HCT116 (cell line): ENCODE data around the gene LPAR5. TPM values are rescaled to one million over a fixed set of nuclear protein-coding genes. Genes with fewer than 3 reads are reported as not detected.

Source experiments
- ATAC-seq: fragments of 200-7000 bp; cut with Tn5 transposase; 2 replicates; pipeline ENCODE4 v1.9.1; 2020; ENCODE audit warnings: mild to moderate bottlenecking, moderate library complexity
- BruUV-seq: library from RNA; stranded (reverse); fragments of 400-500 nt; replicated peaks from 2 replicates; lab custom pipeline; 2021; lab: Mats Ljungman, UMichigan
- CTCF ChIA-PET: fragments of 300-600 bp; sonication (Branson Sonifier 250); formaldehyde crosslinking; loops from one replicate; lab custom pipeline; 2021; ENCODE audit warnings: antibody characterized with exemption; lab: Charles Lee
- POLR2A ChIA-PET: fragments of 300-600, 350-600 bp; sonication (Branson Sonifier 250); formaldehyde crosslinking; loops from one replicate; lab custom pipeline; 2021; ENCODE audit warnings: antibody characterized with exemption; lab: Charles Lee
- RAD21 ChIA-PET, 2 experiments: fragments of 300-600 bp; sonication (Branson Sonifier 250); formaldehyde crosslinking; loops; one replicate each; lab custom pipeline; 2023; ENCODE audit warnings: low total read pairs in 2 of 2; ENCODE audit not compliant: uncharacterized antibody in 2 of 2, unreplicated experiment in 2 of 2, low non-redundant PET in 1 of 2; lab: Charles Lee
- DNase-seq: peaks from one replicate; pipeline ENCODE4 v3.0.0-alpha.2; 2010; ENCODE audit warnings: low read depth, low spot score
- H2AFZ ChIP-seq: fragments of 200-600 bp; shearing (Covaris generic), sonication (generic); 2 replicates; pipeline ENCODE4 v1.6.1; 2017; ENCODE audit warnings: low read depth, mixed run types, mixed read lengths, antibody characterized with exemption, low read length; ENCODE audit not compliant: poor library complexity, severe bottlenecking
- H3K27ac ChIP-seq: 2 replicates; pipeline ENCODE4 v1.5.1; 2012; ENCODE audit warnings: low read depth, low read length
- H3K27me3 ChIP-seq: fragments of 200-600 bp; sonication (generic); 2 replicates; pipeline ENCODE4 v1.6.1; 2016; ENCODE audit warnings: mixed run types, low read length, mixed read lengths; ENCODE audit not compliant: insufficient read depth
- H3K36me3 ChIP-seq, 2 experiments: fragments of 200-500 bp in 1 of 2; fragments of 200-600 bp in 1 of 2; sonication (Bioruptor generic) in 1 of 2; sonication (generic) in 1 of 2; 2 replicates each; pipeline versions ENCODE4 v1.5.1 to v1.6.1; 2014 to 2016; ENCODE audit warnings: low read length in 2 of 2, inconsistent platforms in 1 of 2, mixed read lengths in 1 of 2, mixed run types in 1 of 2; ENCODE audit not compliant: insufficient read depth in 2 of 2, control insufficient read depth in 1 of 2
- H3K4me1 ChIP-seq, 2 experiments: fragments of 200-600 bp in 1 of 2; sonication (generic) in 1 of 2; 2 replicates each; pipeline versions ENCODE4 v1.5.1 to v1.6.1; 2012 to 2017; ENCODE audit warnings: low read length in 2 of 2, inconsistent platforms in 1 of 2, mild to moderate bottlenecking in 1 of 2, mixed read lengths in 1 of 2, mixed run types in 1 of 2, moderate library complexity in 1 of 2; ENCODE audit not compliant: insufficient read depth in 2 of 2, control insufficient read depth in 1 of 2
- H3K4me2 ChIP-seq: fragments of 200-600 bp; sonication (generic); 2 replicates; pipeline ENCODE4 v1.6.1; 2017; ENCODE audit warnings: mixed run types, low read length, mixed read lengths
- H3K4me3 ChIP-seq, 2 experiments: fragments of 200-600 bp in 1 of 2; sonication (generic) in 1 of 2; replicated peaks in 1 of 2; 2 replicates each; pipeline ENCODE4 v1.5.1; 2011 to 2016; ENCODE audit warnings: low read length in 2 of 2, control low read depth in 1 of 2, low read depth in 1 of 2, mild to moderate bottlenecking in 1 of 2, mixed read lengths in 1 of 2, mixed run types in 1 of 2
- H3K79me2 ChIP-seq: fragments of 200-600 bp; sonication (generic); 2 replicates; pipeline ENCODE4 v1.6.1; 2017; ENCODE audit warnings: mild to moderate bottlenecking, mixed run types, low read length, moderate library complexity, mixed read lengths; ENCODE audit not compliant: insufficient read depth
- H3K9ac ChIP-seq: fragments of 200-600 bp; sonication (generic); 2 replicates; pipeline ENCODE4 v1.6.1; 2016; ENCODE audit warnings: low read length, mixed read lengths
- H3K9me2 ChIP-seq: fragments of 200-600 bp; sonication (generic), shearing (Covaris generic); 2 replicates; pipeline ENCODE4 v1.6.1; 2017; ENCODE audit warnings: mixed run types, mild to moderate bottlenecking, moderate library complexity; ENCODE audit not compliant: insufficient read depth
- H3K9me3 ChIP-seq, 2 experiments: fragments of 200-500 bp in 1 of 2; fragments of 200-600 bp in 1 of 2; sonication (Bioruptor generic) in 1 of 2; sonication (generic) in 1 of 2; 2 replicates each; pipeline ENCODE4 v1.6.1; 2014 to 2017; ENCODE audit warnings: low read length in 2 of 2, mixed read lengths in 2 of 2, inconsistent platforms in 1 of 2, low read depth in 1 of 2, mild to moderate bottlenecking in 1 of 2, mixed run types in 1 of 2, moderate library complexity in 1 of 2; ENCODE audit not compliant: control insufficient read depth in 1 of 2, insufficient read depth in 1 of 2
- H4K20me1 ChIP-seq: fragments of 200-600 bp; sonication (generic), shearing (Covaris generic); 2 replicates; pipeline ENCODE4 v1.6.1; 2017; ENCODE audit warnings: mixed run types, mild to moderate bottlenecking, moderate library complexity; ENCODE audit not compliant: insufficient read depth
- CEBPB ChIP-seq: IDR thresholded peaks from 2 replicates; pipeline ENCODE4 v1.6.1; 2012; ENCODE audit warnings: low read depth
- ELF1 ChIP-seq: IDR thresholded peaks from 2 replicates; pipeline ENCODE4 v1.6.1; 2012; ENCODE audit warnings: low read depth, borderline replicate concordance
- EZH2 ChIP-seq: fragments of 200-600 bp; sonication (generic); IDR thresholded peaks from 2 replicates; pipeline ENCODE4 v1.6.1; 2017; ENCODE audit warnings: antibody characterized with exemption, mixed run types
- EZH2phosphoT487 ChIP-seq: fragments of 200-600 bp; IDR thresholded peaks from 2 replicates; pipeline ENCODE4 v1.6.1; 2018; ENCODE audit warnings: antibody characterized with exemption, borderline replicate concordance
- RAD21 ChIP-seq: IDR thresholded peaks from 2 replicates; pipeline ENCODE4 v1.6.1; 2012; ENCODE audit warnings: low read depth, mild to moderate bottlenecking
- REST ChIP-seq: IDR thresholded peaks from 2 replicates; pipeline ENCODE4 v1.6.1; 2012; ENCODE audit warnings: low read depth
- YY1 ChIP-seq: IDR thresholded peaks from 2 replicates; pipeline ENCODE4 v1.6.1; 2011; ENCODE audit warnings: low read length, low read depth, moderate library complexity, mild to moderate bottlenecking; ENCODE audit not compliant: insufficient replicate concordance; ENCODE audit errors: extremely low read depth
- intact Hi-C: fragments of 100-400 bp; cut with micrococcal nuclease; formaldehyde crosslinking; loops from 2 replicates; pipeline ENCODE4 v1.10.0; 2022
- total RNA-seq: library from RNA; stranded (reverse); gene quantifications from one replicate; pipeline ENCODE4 v1.2.1, GENCODE V29; 2021; ENCODE audit not compliant: unreplicated experiment
- TF ChIP-seq, protein P1 (sequence below): IDR thresholded peaks from 2 replicates; pipeline ENCODE4 v1.6.1; 2012
- TF ChIP-seq, protein P2 (sequence below), 3 experiments: fragments of 200-600 bp in 1 of 3; sonication (generic) in 1 of 3; IDR thresholded peaks in 2 of 3; conservative IDR thresholded peaks in 1 of 3; 2 replicates each; pipeline ENCODE4 v1.5.1; 2012 to 2017; ENCODE audit warnings: low read depth in 2 of 3, low read length in 2 of 3, antibody characterized with exemption in 1 of 3, borderline replicate concordance in 1 of 3, control low read depth in 1 of 3, mild to moderate bottlenecking in 1 of 3, mixed read lengths in 1 of 3, mixed run types in 1 of 3, moderate library complexity in 1 of 3; ENCODE audit not compliant: insufficient read depth in 1 of 3

Gene LPAR5
- total RNA-seq, 1 experiment from 2014 or later, result 5.2 TPM

DNA sequence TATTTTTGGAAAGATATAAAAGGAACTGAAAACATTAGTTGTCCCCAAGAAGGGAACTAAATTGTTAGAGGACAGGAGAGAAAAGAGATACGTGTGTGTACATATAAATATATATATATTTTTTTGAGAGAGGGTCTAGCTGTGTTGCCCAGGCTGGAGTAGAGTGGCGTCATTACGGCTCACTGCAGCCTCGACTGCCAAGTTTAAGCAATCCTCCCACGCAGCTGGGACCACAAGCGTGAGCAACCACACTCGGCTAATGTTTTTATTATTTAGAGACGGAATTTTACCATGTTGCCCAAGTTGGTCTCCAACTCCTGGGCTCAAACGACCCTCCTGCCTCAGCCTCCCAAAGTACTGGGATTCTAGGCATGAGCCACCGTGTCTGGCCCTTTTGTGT is 51.5 kb downstream of the LPAR5 start (continued):
- TF ChIP-seq, protein P1, sequence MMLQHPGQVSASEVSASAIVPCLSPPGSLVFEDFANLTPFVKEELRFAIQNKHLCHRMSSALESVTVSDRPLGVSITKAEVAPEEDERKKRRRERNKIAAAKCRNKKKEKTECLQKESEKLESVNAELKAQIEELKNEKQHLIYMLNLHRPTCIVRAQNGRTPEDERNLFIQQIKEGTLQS, result no peak
- TF ChIP-seq YY1, result no peak

DNA sequence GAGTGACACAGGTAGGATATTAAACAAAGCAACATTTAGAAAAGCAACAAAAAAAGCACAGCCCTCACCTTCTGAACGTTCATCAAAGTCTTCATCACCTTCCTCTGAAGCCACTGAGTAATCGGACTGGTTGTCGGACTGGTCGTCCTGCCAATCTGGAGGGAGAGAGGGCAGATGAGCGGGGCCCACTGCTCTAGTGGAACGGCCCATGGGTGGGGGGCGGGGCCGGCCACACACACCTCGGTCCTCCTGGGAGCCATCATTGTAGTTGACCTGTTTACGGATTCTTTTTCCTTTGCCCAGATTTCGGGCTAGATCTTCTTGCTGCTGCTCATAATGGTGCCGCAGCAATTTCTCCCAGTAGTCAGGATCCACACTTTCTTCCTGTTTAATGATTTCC is 52.8 kb downstream of the LPAR5 start:
- Histone ChIP-seq H3K9ac (no peak overlapping the region), H3K27me3 (no peaks in the 10 kb centered on the region), H3K4me1 (no peaks in the 10 kb centered on the region), H4K20me1 (no peaks in the 10 kb centered on the region), H3K9me3 (no peaks in the 10 kb centered on the region), H2AFZ (no peak overlapping the region), H3K36me3 (peaks cover 64 to 73% of the 10 kb centered on the region in 2 experiments), H3K27ac (no peak overlapping the region), H3K4me2 (no peak overlapping the region), H3K9me2 (no peaks in the 10 kb centered on the region), H3K4me3 (no peak overlapping the region), H3K79me2 (peaks cover 44% of the 10 kb centered on the region)
- ChIA-PET RAD21 (no interaction called here), POLR2A (no interaction called here), CTCF (interaction anchor here (0.6 kb wide), 1 partner anchor 189 kb away, joined by 4 read pairs; no protein-coding TSS in a partner anchor)
- ATAC-seq (no peak), DNase-seq (no peak)
- TF ChIP-seq RAD21, result no peak
- no TSS peak for BruUV-seq
- intact Hi-C loops, result no loop called here

DNA sequence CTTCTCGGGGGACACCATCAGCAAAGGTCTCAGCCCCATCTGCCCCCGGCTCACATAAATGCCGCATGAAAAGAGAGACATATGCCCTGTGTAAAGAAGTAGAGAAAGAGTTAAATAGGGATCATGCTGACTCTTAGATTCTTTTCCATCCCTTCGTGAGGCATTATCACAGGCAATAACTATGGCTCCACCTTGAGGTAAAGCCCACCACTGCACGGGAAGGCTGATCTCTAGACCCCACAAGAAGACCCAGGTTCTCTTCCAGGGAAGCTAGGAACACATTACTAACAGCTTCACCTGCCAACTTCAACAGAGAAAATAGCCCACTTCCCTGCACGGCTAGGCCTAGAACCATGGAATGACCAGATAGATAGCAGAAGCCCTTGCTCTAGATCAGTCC is 53.6 kb downstream of the LPAR5 start:
- Histone ChIP-seq H3K4me3 (no peak overlapping the region), H2AFZ (no peak overlapping the region), H3K4me1 (no peaks in the 10 kb centered on the region), H3K36me3 (peaks cover 64 to 73% of the 10 kb centered on the region in 2 experiments), H3K79me2 (peaks cover 41% of the 10 kb centered on the region), H3K27me3 (no peaks in the 10 kb centered on the region), H3K27ac (no peak overlapping the region), H4K20me1 (no peaks in the 10 kb centered on the region), H3K9me3 (no peaks in the 10 kb centered on the region), H3K9ac (no peak overlapping the region), H3K4me2 (no peak overlapping the region), H3K9me2 (no peaks in the 10 kb centered on the region)
- no TSS peak for BruUV-seq
- DNase-seq, result no peak
- TF ChIP-seq YY1 (no peak), REST (no peak), EZH2phosphoT487 (no peak), ELF1 (no peak), CEBPB (no peak), EZH2 (no peak)
- TF ChIP-seq, protein P2, sequence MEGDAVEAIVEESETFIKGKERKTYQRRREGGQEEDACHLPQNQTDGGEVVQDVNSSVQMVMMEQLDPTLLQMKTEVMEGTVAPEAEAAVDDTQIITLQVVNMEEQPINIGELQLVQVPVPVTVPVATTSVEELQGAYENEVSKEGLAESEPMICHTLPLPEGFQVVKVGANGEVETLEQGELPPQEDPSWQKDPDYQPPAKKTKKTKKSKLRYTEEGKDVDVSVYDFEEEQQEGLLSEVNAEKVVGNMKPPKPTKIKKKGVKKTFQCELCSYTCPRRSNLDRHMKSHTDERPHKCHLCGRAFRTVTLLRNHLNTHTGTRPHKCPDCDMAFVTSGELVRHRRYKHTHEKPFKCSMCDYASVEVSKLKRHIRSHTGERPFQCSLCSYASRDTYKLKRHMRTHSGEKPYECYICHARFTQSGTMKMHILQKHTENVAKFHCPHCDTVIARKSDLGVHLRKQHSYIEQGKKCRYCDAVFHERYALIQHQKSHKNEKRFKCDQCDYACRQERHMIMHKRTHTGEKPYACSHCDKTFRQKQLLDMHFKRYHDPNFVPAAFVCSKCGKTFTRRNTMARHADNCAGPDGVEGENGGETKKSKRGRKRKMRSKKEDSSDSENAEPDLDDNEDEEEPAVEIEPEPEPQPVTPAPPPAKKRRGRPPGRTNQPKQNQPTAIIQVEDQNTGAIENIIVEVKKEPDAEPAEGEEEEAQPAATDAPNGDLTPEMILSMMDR (IDR thresholded peaks at IDR 0.05 in 2 of 3, conservative IDR thresholded peaks at IDR 0.05 in 1 of 3; ENCODE audit: borderline replicate concordance in 1 of 3, insufficient read depth in 1 of 3, low read depth in 2 of 3, low read length in 2 of 3), result peak in 2 of 3 experiments; percentile 33 to 41; a peak in 3 of 6 replicates
- intact Hi-C loops, result no loop called here
- POLR2A ChIA-PET, result no interaction called here
- RAD21 ChIA-PET, result no interaction called here
- CTCF ChIA-PET, result interaction anchor here (0.6 kb wide), 1 partner anchor 190 kb away, joined by 4 read pairs; no protein-coding TSS in a partner anchor
- ATAC-seq, result peak; percentile 58
